Lung (tissue), 16 donors: ENCODE results near the gene CAMKMT. TPM values are rescaled to one million over a fixed set of nuclear protein-coding genes. Genes with fewer than 3 reads are reported as not detected.

Experiments used
- ATAC-seq: fragments of 200-7000 bp; cut with Tn5 transposase; one replicate; pipeline ENCODE4 v1.9.1; 2020; ENCODE audit warnings: moderate number of reproducible peaks; ENCODE audit not compliant: insufficient read depth, low FRiP score
- DNase-seq, 3 donors: peaks; one replicate each; pipeline ENCODE4 v3.0.0-alpha.2; 2013 to 2017
- H3K27ac ChIP-seq, 2 donors: one replicate each; pipeline ENCODE4 v1.5.1; 2013; ENCODE audit warnings: mild to moderate bottlenecking in 2 of 2, moderate library complexity in 2 of 2, control low read depth in 1 of 2, inconsistent platforms in 1 of 2, low read depth in 1 of 2, low read length in 1 of 2
- H3K27me3 ChIP-seq, 3 donors: one replicate each; pipeline ENCODE4 v1.5.1; 2013; ENCODE audit warnings: low read length in 2 of 3; ENCODE audit not compliant: control insufficient read depth in 3 of 3, insufficient read depth in 3 of 3
- H3K36me3 ChIP-seq, 4 donors: one replicate each; pipeline ENCODE4 v1.5.1; 2013; ENCODE audit warnings: low read length in 4 of 4, mild to moderate bottlenecking in 1 of 4, moderate library complexity in 1 of 4; ENCODE audit not compliant: control insufficient read depth in 4 of 4, insufficient read depth in 4 of 4
- H3K4me1 ChIP-seq, 5 donors: one replicate each; pipeline ENCODE4 v1.5.1; 2013; ENCODE audit warnings: low read length in 5 of 5, mild to moderate bottlenecking in 2 of 5, moderate library complexity in 1 of 5; ENCODE audit not compliant: control insufficient read depth in 5 of 5, insufficient read depth in 5 of 5
- H3K4me3 ChIP-seq: one replicate; pipeline ENCODE4 v1.5.1; 2013; ENCODE audit warnings: mild to moderate bottlenecking, control low read depth, moderate library complexity
- H3K9ac ChIP-seq, 2 donors: one replicate each; pipeline ENCODE4 v1.5.1; 2013; ENCODE audit warnings: low read length in 2 of 2, control low read depth in 1 of 2; ENCODE audit not compliant: insufficient read depth in 1 of 2
- H3K9me3 ChIP-seq, 4 donors: one replicate each; pipeline ENCODE4 v1.5.1; 2013; ENCODE audit warnings: low read length in 3 of 4, mild to moderate bottlenecking in 1 of 4, moderate library complexity in 1 of 4; ENCODE audit not compliant: control insufficient read depth in 4 of 4, insufficient read depth in 3 of 4
- WGBS, 2 donors: extraction: QIAGEN DNeasy Blood & Tissue Kit; methylation state at CpG; one replicate each; pipeline ENCODE4 v1.1.7; 2013; 5-methylcytosine and 5-hydroxymethylcytosine counted together
- long read RNA-seq, 5 donors: transcript quantifications; one replicate each; lab custom pipeline, GENCODE V29; 2026
- polyA plus RNA-seq, 2 donors: library from polyadenylated mRNA; stranded (reverse); fragments of 200-250 nt; gene quantifications; one replicate each; pipeline ENCODE4 v1.2.1, GENCODE V29; 2013
- total RNA-seq, 2 donors: library from RNA; depleted of rRNA in 1 of 2; stranded (reverse); fragments of >200 nt in 1 of 2; gene quantifications; one replicate each; pipeline ENCODE4 v1.2.1, GENCODE V29; 2014 to 2021
- TF ChIP-seq, protein P1 (sequence below): IDR thresholded peaks from 2 replicates; pipeline ENCODE4 v1.5.1; 2012; ENCODE audit warnings: mild to moderate bottlenecking; ENCODE audit errors: control extremely low read depth, extremely low read depth
- donor health status: control.
- donor health status: control.
- donor health status: Bipolar disorder and iron deficiency.
- donor health status: healthy.
- donor health status: DM: yes; HTN: yes; CAD: no.

Gene CAMKMT
- total RNA-seq (10 to 100 TPM; 10.6 to 19.7 TPM), polyA plus RNA-seq (1 to 10 TPM; 3.6 to 6.3 TPM)
- long read RNA-seq, donor 1, partial matches to known transcripts: 0 of 2 reads
- long read RNA-seq, donor 1, other reads (novel, unspliced or antisense): 0 of 2 reads
- long read RNA-seq, donor 2, partial matches to known transcripts: 0 of 1 reads
- long read RNA-seq, donor 2, other reads (novel, unspliced or antisense): 0 of 1 reads
- long read RNA-seq, donor 3, partial matches to known transcripts: 0 of 1 reads
- long read RNA-seq, donor 3, other reads (novel, unspliced or antisense): 0 of 1 reads
- long read RNA-seq, donor 4, partial matches to known transcripts: 0 of 2 reads
- long read RNA-seq, donor 4, other reads (novel, unspliced or antisense): 0 of 2 reads
- long read RNA-seq, donor 5, partial matches to known transcripts: 0 of 4 reads
- long read RNA-seq, donor 5, other reads (novel, unspliced or antisense): 0 of 4 reads

DNA sequence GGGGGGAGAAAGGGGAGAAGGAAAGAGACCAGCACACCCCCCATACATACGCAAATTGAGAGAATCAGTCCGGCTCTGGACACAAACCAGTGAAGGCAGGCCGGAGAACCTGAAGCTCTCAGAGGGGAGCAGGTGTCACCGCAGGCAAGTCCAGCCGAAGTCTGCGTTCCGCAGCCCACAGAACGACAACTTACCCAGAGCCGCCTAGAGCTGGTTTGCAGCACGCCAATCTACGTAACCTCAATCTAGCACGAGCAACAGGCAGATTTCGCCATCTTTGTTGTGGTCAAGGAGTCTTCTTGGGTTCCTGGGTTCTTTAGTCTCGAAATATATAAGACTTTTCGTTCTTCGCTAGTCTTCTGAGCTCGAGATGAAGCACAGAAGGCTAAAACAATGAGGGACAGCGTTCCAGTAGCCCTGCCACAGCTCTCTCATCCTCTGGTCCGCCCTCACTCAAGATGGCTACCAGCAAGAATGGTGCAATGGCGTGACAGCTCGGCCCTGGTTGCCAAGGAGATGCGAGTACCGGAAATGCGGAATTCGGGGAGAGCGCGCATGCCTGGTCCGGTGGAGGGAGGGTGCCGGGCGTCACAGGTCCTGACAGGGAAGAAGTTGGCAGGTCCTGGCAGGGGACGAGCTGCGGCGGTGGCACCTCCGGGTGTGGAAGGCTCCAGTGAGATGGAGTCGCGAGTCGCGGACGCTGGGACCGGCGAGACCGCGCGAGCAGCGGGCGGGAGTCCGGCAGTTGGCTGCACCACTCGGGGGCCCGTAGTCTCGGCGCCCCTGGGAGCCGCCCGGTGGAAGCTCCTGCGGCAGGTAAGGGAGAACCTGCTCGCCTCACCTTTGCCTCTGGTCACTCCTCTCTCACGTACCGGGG is at the start of gene CAMKMT, which contains the start of gene PREPL:
CAMKMT (plus strand) TSS at position 618 of the 877 bp plus-strand sequence.
PREPL (minus strand) TSS at position 165 of the 877 bp plus-strand sequence. CDS start 15,152 bp downstream, outside the sequence.
- TF ChIP-seq, protein P1, sequence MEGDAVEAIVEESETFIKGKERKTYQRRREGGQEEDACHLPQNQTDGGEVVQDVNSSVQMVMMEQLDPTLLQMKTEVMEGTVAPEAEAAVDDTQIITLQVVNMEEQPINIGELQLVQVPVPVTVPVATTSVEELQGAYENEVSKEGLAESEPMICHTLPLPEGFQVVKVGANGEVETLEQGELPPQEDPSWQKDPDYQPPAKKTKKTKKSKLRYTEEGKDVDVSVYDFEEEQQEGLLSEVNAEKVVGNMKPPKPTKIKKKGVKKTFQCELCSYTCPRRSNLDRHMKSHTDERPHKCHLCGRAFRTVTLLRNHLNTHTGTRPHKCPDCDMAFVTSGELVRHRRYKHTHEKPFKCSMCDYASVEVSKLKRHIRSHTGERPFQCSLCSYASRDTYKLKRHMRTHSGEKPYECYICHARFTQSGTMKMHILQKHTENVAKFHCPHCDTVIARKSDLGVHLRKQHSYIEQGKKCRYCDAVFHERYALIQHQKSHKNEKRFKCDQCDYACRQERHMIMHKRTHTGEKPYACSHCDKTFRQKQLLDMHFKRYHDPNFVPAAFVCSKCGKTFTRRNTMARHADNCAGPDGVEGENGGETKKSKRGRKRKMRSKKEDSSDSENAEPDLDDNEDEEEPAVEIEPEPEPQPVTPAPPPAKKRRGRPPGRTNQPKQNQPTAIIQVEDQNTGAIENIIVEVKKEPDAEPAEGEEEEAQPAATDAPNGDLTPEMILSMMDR: no peak
- H3K9ac ChIP-seq: peak within 1 kb of the TSS; percentile 88 to 90
- no peaks in the 10 kb centered on the region for H3K36me3 ChIP-seq
- ATAC-seq: peak; percentile 98
- no peaks in the 10 kb centered on the region for H3K9me3 ChIP-seq
- no peaks in the 10 kb centered on the region for H3K27me3 ChIP-seq
- H3K4me1 ChIP-seq: peaks cover 0 to 19% (median 0%) of the 10 kb centered on the region in 5 donors
- WGBS, 2 donors: 0% methylated on average over 54 to 57 of the region's 57 CpGs
- H3K27ac ChIP-seq: peak within 1 kb of the TSS; percentile 92 to 100
- peak; percentile 99 for DNase-seq
- peak within 1 kb of the TSS; percentile 87 for H3K4me3 ChIP-seq

DNA sequence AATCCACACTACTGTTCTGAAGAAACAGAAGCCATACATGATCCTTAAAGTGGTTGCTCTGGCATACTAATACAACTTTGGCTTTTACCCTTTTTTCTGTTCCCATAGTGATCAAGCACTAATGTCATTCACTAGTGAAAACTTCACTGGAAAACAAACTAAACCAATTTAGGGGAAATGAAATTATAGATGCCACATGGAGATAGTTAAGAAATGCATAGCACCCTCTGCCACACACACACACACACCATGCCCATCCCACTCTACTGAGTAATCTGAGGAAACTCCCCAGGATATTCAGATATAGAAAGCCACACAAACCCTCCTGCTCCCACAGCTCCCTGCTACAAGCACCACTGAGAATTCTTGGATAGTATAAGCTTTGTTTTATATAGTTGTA is 47.4 kb upstream of the CAMKMT start:
- Histone ChIP-seq H3K4me3 (no peak overlapping the region), H3K27me3 (no peaks in the 10 kb centered on the region), H3K27ac (no peak overlapping the region), H3K9ac (no peak overlapping the region), H3K36me3 (peaks cover 3 to 35% (median 24%) of the 10 kb centered on the region in 4 donors), H3K4me1 (no peaks in the 10 kb centered on the region), H3K9me3 (peaks cover 0 to 16% (median 8%) of the 10 kb centered on the region in 4 donors)
- TF ChIP-seq, protein P1: no peak
- DNase-seq: no peak
- no peak for ATAC-seq

DNA sequence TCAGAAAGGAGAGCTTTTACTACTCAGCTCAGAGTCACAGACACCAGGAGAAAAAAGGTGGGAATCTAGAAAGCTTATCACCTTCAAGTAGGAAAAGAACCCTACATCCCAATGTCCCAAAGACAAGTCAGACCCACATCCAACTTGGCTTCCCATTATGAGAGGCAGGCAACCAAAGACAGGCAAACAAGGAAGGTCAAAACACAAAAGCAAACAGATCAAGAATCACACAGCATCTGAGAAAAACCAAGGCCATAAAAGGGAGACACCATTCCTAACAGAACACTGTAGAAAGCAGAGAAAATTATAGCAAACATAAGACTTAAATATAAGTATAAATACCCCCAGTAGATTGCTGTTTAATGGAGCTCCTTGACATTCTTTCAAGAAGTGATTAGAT is 45.8 kb upstream of the CAMKMT start:
- TF ChIP-seq, protein P1: no peak
- ATAC-seq (no peak), DNase-seq (no peak)
- peaks cover 0 to 7% (median under 1%) of the 10 kb centered on the region in 4 donors for H3K9me3 ChIP-seq
- no peak overlapping the region for H3K27ac ChIP-seq
- peaks cover 5 to 48% (median 31%) of the 10 kb centered on the region in 4 donors for H3K36me3 ChIP-seq
- H3K9ac ChIP-seq: no peak overlapping the region
- no peak overlapping the region for H3K4me3 ChIP-seq
- H3K4me1 ChIP-seq: no peaks in the 10 kb centered on the region
- H3K27me3 ChIP-seq: no peaks in the 10 kb centered on the region
